Stimulated activated CD4-positive, alpha-beta T cell treated with anti-CD3 and anti-CD28 coated beads, Interleukin-4, amount 100 ng/mL, for 24 hours (primary cell): Measurements from ENCODE around the gene INPP5A.

Experiments used
- DNase-seq: peaks from one replicate; pipeline ENCODE4 v3.0.0-alpha.2; 2020

Gene INPP5A

DNA sequence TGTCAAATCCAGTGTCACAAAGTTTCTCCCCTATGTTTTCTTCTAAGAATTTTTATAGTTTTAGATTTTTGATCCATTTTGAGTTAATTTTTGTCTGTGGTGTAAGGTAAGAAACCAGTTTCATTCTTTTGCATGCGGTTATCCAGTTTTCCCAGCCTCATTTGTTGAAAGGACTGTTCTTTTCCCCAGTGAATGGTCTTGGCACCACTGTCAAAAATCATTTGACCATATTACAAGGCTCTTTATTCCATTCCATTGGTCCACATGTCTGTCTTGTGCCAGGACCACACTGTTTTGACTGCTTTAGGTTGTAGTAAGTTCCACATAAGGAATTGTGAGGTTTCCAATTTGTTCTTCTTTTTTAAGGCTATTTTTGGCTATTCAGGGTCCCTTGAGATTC is 64.0 kb downstream of the INPP5A start:
- DNase-seq = no peak

DNA sequence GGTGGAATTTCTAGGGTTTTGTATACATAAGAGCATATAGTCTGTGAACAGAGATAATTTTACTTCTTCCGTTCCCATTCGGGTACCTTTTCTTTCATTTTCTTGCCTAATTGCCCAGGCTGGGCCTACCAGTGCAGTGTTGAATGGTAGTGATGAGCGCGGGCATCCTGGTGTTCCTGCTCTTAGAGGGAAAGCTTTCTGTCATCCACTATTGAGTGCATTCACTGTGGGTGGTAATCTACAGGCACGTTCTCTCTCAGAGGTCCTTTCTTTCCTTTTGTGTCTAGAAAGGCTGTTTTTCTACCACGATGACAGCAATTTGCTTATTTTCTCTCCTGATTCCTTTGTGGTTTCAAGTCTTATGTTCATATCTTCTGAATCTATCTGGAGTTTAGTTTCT is 65.0 kb downstream of the INPP5A start:
- no peak for DNase-seq

DNA sequence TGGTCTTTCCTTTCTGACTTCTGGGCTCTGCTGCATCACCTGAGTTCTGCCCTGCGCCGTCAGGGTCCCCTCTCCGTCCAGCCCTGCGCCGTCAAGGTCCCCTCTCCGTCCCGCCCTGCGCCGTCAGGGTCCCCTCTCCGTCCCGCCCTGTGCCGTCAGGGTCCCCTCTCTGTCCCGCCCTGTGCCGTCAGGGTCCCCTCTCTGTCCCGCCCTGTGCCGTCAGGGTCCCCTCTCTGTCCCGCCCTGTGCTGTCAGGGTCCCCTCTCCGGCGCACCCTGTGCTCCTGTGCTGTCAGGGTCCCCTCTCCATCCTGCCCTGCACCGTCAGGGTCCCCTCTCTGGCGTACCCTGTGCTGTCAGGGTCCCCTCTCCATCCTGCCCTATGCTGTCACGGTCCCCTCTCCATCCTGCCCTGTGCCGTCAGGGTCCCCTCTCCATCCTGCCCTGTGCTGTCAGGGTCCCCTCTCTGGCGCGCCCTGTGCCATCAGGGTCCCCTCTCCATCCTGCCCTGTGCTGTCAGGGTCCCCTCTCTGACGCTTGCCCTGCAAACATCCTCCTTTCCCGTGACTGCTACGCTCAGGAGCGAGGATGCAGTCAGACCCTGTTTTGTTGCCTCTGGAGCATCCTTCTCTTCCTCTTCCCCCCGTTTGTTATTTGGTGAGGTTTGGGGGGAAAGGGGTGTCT is 66.4 kb downstream of the INPP5A start:
- DNase-seq = no peak

DNA sequence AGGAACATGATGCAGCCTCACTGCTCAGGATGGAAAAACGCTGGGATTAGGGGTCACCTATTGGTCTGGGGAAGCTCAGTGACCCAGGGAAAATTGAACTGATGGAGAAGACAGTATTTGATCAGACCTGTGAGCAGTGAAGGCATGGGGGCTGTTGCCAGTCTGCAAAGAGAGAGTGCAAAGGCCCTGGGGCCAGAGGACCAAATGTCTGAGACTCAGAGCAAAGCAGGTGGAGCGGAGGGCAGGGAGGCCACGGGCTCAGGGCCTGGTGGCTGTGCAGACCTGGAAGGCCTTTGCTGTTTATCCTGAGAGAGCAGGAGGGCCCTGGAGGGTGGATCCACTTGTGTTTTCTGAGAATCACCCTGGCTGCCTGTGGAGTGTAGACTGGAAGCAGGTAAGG is 67.1 kb downstream of the INPP5A start:
- no peak for DNase-seq

DNA sequence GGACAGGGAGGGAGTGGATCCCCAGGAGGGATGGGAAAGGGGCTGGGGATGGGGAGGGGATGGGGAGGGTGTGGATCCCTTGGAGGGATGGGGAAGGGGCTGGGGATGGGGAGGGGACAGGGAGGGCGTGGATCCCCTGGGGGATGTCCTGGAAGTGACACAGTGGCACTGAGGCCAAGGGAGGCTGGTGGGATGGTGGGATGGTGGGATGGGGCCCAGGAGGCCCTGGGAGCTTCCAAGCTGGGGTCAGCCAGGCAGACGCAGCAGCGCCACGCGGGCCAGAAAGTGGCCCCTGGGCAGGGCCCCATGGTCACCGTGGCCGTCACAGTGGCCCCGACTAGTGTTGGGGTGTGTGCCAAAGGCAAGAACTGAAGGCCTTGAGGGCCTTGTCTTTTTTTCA is 67.8 kb downstream of the INPP5A start:
- DNase-seq = no peak

DNA sequence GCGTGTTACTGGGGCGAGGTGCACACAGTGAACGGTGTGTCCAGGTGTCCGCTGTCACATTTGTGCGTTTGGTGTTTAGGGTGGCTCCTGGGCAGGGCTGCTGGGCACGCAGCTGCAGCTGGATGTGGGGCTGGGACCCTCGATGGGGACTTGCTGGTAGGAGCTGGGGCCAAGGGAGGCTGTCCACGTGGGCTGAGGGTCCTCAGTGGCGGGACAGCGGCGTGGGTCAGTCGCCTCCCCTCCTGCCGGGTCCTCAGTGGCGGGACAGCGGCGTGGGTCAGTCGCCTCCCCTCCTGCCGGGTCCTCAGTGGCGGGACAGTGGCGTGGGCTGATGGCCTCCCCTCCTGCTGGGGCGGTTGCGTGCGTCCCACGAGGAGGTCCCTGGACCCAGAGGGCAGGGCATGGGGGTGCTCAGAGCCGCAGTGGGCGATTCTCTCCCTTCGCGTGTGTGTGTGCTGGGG is 68.5 kb downstream of the INPP5A start:
- DNase-seq = no peak

DNA sequence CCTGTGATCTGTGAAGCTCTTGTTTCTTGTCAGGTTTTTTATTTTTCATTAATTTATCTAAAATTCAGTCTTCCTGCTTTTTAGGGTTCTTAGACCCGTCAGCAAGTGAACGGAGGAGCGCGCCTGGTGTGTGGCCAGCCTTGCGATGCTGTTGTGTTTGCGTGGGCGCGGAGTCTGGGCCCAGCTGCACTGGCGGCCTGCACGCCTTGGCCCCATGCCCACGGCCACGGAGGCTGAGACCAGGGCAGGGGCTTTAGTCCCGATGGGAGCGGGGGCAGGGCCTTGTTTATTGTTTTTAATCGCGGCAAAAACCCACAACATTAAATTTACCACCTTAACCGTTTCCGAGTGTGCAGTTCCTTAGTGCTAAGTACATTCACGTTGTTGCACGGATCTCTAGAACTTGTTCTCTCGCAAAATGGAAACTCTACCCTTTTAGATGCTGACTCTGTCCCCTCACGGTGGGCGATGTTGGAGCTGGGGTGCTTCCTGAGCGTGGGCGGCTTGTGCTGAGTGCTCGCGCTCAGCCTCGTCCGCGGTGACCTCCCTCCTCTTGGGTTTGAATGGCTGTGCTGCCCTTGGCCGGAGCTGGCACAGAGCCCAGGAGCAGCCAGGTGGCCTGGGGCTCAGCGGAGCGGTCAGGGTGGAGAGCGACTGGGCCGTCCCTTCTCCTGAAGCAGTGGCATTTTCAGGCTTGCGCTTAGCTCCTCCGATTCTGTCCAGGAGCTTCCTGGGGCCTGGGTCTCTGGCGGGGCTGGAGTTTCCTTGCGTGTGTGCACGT is 69.1 kb downstream of the INPP5A start:
- no peak for DNase-seq

DNA sequence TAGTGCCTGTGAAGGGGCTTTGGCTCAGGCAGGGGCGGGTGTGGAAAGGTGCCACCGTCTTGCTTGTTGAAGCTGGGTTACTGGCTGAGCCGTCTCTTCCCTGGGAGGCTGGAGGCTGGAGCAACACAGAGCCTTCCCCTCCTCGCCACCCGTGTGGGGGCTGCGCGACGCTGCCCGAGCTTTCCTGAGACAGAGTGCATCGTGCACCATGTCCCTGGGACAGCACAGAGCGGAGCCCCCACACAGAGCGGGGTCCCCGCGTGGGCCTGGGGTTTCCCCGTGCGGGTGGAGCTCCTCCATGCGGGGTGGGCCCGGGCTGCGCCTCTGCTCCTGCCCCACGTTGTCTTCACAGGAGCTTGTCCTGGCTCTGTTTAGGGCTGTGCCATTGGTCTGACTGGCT is 69.9 kb downstream of the INPP5A start:
- DNase-seq = no peak

DNA sequence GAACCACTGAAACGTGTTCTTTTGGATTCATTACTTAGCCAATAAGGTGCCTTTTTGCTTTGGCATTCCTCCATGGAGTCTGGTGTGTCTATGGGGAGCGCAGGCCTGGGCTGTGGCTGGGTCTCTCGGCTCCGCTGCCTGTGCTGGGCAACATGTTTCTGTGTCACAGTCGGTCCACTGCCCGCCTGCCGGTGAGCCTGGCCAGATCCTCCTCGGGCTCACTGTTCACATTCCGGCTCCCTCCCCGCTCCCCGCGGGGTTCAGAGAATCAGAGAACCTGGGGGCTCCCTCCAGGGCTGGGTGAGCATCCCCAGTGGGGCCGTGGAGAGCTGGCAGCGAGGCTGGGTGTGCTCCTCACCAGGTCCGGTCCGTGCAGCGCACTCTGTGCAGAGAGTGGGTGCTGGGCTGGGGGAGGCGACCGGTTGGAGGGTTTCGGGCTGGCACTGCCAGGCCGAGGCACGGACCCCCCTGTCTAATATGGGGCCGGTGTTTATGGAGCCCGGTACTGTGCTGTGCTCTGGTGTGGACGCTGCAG is 70.4 kb downstream of the INPP5A start:
- DNase-seq = no peak

DNA sequence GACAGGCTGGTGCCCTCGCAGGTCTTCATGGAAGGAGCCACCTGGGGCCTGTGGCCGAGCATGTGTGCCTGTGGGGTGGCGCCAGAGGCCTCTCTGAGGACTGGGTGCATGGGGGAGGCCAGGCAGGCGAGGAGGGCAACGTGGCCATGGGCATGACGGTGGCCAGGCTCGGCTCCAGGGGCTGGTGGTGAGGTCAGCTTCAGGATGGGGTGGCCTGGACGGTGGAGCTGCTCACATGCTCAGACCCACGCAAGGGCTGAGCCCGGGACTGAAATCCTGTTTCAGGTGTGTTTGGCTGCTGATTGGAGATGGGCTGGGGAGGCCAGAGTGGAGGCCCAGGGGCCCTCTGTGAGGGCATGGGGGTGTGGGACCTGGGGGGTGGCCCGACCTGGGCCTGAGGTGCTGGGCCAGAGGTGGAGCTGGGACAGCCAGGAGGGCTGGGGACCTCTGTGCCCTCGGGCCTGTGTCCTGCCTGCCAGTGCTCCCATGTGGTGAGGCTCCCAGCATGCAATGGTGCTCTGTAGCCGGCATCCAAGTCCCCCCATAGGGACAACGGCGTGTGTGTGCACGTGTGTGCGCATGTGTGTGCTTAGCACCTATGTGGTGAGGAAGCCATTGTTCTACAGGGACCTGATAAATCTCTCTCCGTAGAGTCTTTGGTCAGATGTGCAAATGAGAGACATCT is 71.1 kb downstream of the INPP5A start:
- DNase-seq = no peak

DNA sequence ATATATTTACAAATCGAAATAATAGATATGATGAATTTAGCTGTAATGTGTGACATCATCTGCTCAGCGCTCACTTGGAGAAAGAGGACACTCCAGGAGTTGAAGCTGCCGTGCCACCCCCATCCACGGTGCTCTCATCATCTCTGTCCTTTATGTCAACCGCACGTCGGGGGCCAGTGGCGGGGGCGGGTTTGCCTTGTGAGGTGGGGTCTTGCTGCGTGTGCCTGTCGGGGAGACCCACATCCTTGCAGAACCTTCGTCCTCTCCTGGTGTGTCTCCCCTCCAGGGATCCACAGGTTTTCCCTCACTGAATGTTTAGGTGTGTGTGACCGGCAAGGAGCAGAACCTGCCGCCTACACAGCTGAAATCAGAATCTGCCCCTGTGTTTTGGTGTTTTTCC is 71.6 kb downstream of the INPP5A start:
- no peak for DNase-seq

DNA sequence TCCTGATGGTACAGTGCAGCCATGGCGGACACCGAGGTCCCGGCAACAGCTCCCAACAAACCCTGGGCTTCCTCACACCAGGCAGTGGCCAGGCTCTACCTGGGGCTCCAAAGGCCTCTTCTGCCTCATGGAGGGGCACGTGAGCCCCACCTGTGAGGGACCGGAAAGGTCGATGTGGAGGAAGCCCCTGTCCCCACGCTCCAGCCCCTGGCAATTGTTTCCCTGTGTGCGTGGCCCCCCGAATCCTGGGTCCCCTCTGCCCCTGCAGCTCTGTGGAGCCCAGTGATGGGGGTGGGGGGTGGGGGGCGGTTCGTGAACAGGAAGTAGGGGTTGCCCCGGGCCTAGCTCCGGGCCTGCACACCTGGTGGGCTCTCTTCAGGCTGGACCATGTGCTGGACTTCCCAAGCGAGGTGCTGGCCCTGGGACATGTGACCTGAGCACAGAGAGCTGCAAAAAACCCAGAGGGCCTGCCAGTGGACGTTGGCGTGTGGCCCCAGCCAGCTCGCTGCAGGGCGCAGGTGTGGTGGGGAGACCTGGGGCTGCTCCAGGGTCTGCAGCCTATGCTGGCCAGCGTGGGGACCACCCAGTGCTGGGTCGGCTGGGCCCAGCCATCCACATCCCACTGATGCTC is 72.6 kb downstream of the INPP5A start:
- DNase-seq = no peak

DNA sequence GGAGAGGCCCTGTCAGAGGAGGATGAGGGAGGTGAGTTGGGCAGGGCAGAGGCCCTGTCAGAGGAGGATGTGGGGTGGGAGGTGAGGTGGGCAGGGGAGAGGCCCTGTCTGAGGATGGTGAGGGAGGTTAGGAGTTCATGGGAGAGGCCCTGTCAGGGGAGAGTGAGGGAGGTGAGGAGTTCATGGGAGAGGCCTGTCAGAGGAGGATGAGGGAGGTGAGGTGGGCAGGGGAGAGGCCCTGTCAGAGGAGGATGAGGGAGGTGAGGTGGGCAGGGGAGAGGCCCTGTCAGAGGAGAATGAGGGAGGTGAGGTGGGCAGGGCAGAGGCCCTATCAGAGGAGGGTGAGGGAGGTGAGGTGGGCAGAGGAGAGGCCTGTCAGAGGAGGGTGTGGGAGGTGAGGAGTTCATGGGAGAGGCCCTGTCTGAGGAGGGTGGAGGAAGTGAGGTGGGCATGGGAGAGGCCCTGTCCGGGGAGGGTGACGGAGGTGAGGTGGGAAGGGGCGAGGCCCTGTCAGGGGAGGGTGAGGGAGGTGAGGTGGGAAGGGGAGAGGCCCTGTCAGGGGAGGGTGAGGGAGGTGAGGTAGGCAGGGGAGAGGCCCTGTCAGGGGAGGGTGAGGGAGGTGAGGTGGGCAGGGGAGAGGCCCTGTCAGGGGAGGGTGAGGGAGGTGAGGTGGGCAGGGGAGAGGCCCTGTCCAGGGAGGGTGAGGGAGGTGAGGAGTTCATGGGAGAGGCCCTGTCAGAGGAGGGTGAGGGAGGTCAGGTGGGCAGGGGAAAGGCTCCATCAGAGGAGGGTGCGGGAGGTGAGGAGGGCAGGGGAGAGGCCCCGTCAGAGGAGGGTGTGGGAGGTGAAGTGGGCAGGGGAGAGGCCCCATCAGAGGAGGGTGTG is 73.7 kb downstream of the INPP5A start:
- DNase-seq = no peak

DNA sequence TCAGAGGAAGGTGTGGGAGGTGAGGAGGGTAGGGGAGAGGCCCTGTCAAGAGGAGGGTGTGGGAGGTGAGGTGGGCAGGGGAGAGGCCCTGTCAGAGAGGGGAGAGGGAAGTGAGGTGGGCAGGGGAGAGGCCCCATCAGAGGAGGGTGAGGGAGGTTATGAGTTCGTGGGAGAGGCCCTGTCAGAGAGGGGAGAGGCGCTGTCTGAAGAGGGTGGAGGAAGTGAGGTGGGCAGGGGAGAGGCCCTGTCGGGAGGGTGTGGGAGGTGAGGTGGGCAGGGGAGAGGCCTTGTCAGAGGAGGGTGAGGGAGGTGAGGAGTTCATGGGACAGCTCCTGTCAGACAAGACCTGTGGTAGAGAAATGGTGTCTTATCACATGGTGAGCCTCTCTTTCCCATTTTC is 74.4 kb downstream of the INPP5A start:
- no peak for DNase-seq

DNA sequence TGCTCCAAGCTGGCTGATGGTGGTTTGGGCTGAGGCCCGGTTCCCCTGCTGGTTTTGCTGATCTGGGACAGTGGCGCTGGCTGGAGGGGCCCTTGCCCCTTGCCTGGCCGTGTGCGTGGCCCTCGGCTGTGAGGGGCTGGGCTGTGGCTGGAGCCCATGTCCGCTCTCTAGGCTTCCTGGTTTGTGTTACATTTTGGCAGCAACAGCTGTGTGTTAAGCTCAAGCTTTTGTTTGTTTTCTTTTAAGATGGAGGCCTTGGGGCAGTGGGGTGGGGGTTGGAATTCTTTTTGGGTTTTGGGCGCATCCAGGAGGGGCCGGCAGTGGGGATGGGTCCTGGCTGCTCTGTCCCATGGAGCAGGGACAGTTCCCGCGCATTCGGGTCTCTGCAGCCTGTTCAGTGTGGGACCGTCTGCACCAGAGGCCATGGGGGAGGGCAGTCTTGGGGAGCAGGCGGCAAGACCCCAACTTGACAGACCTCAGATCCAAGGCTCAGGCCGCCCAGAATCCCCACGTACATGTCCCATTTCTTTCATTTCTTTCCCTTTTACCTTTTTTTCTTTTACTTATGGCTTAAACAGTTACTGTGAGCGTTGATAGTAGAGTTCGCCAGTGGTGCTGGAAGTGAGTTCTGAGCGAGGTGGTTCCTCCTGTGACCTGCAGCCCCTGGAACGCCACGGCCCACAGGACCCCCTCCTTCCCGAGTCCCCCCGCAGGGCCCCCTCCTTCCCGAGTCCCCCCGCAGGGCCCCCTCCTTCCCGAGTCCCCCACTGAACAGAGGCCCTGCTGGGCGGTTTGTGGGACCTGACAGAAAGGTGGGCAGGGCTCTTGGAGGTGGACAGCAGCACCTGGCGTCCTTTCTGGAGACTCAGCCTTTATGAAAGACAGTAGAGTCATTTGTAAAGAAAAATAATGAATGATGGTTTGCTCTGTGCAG is 75.3 kb downstream of the INPP5A start:
- no peak for DNase-seq

DNA sequence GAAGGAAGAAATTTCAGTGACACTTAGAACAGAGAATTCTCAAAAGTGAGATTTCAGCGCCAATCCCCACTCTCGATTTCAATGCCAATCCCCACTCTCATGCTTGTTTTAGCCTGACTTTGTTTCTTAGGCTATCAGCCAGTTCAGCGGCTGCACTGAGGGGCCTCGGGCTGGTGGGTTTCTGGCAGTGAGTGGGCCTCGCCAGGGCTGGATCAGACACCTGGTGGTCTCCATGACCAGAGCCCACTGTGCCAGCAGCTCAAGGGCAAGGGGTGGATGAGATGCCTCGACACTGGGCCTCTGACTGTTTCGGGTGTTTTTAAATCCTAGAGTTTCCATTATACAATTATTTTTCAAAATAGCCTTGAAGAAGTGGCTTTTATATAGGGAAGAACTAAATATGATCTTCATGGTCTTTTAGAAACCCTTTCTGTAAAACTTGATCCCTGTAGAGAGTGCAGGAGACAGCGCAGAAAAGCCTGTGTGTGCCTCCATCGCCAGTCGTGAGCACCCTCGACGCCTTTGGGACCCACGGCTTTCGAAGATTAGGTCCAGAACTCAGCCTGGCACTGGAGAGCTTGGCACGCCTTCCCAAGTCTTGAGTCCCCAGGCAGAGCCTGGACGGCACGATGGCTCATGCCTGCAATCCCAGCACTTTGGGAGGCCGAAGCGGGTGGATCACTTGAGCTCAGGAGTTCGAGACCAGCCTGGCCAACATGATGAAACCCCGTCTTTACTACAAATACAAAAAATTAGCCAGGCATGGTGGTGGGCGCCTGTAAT is 76.2 kb downstream of the INPP5A start:
- DNase-seq = no peak

DNA sequence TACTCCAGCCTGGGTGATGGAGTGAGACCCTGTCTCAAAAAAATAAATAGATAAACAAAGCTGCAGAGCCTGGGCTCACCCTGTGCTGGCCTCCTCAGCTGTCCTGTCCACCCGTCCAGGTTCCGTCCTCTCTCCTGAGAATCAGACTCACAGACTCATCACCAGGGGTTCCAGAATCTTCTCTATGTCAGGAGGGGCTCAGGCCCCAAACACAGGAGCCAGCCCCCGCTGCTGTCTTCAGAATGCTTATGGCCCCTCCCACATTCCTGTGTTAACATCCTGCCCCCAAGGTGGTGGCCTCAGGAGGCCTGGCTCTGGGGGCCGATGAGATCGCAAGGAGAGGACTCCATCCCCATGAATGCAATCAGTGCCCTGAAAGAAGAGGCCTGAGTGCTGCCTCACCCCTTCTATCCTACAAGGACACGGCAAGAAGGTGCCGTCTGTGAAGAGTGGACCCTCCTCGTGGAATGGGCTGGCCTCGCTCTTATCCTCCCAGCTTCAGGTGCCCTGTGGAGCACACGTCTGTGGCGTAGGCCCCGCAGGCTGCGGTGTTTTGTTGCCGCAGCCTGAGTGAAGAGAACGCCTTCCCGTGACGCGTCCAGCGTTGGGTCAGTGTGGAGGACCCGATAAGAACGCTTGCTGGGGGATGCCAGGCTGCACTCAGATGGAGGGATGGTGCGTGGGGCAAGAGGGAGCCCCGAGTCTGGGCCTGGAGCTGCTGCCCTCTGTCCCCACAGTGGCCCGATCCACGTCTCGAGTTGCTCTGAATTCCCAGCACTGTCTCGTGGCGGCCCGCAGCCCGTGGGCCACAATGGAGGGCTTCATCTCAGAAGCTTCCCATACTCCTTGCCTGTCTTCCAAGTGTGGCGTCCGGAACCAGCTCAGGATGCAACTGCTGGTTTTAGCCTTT is 77.1 kb downstream of the INPP5A start:
- DNase-seq = no peak

DNA sequence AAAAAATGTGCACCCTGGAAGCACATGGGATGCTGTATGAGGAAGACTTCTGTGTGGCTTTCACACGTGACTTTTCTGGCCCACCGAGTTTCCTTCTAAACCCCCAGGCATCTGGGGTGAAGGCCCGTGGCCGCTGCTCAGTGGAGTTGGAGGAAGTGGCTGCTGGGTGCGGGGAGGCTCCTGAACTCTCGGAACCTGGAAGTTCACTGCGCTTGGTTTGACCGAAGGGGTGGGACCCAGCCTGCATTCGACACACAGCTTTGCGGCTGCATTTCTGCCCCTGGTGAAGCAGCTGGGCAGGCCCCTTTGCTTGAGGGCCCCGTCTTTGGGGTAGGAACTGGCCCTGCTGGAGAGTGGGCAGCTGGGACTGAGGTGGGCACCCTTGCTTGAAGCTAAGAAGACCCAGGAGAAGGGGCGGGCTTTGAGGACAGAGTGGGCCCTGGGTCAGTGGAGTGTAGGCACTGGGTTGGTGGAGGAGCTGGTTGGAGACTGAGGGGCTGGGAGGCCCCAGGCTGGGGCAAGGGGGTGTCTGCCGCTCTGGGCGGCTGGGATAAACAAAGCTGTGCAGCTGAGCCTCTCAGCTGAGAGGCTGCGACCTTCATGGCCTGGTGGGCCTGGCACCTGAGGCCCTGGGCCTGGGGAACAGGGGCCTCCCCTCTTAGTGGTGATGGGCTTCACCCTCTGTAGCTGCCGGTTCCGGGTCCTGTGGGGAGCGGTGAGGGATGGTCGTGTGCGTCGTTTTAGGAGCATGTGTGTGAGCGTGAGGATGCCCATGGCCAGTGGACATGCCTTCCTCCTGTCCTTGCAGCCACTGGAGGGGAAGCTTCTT is 78.0 kb downstream of the INPP5A start:
- DNase-seq = no peak
